GM18870 (cell line): Measurements from ENCODE around the gene HMX1.

ENCODE experiments used
- ATAC-seq: cut with Tn5 transposase; IDR thresholded peaks from one replicate; pipeline ENCODE4 v1.9.1; 2021; ENCODE audit warnings: moderate library complexity; ENCODE audit not compliant: unreplicated experiment

Gene HMX1

GRCh38 chr4:8893227-8893623, 21.6 kb upstream of the HMX1 start:
- ATAC-seq, result no peak

GRCh38 chr4:8892556-8893226, 21.1 kb upstream of the HMX1 start:
- ATAC-seq, result no peak

GRCh38 chr4:8891646-8892555, 20.3 kb upstream of the HMX1 start:
- no peak for ATAC-seq

GRCh38 chr4:8891255-8891645, 19.6 kb upstream of the HMX1 start:
- no peak for ATAC-seq

- ATAC-seq, result no peak
Measured at GRCh38 chr4:8888856-8889255, 17.2 kb upstream of the HMX1 start.

GRCh38 chr4:8886612-8887406, 15.2 kb upstream of the HMX1 start:
- ATAC-seq, result no peak

GRCh38 chr4:8882239-8882638, 10.6 kb upstream of the HMX1 start:
- ATAC-seq, result no peak

- ATAC-seq, result no peak
Measured at GRCh38 chr4:8880851-8881250, 9.2 kb upstream of the HMX1 start.

- ATAC-seq, result no peak
Measured at GRCh38 chr4:8879574-8879973, 7.9 kb upstream of the HMX1 start.

- ATAC-seq, result no peak
Measured at GRCh38 chr4:8878421-8878820, 6.8 kb upstream of the HMX1 start.

- no peak for ATAC-seq
Measured at GRCh38 chr4:8877780-8878040, 6.1 kb upstream of the HMX1 start.

- no peak for ATAC-seq
Measured at GRCh38 chr4:8876982-8877779, 5.5 kb upstream of the HMX1 start.

- no peak for ATAC-seq
Measured at GRCh38 chr4:8874896-8875680, 3.4 kb upstream of the HMX1 start.

- ATAC-seq, result no peak
Measured at GRCh38 chr4:8874003-8874895, 2.6 kb upstream of the HMX1 start.

GRCh38 chr4:8872402-8873291, 1.0 kb upstream of the HMX1 start:
- no peak for ATAC-seq

- ATAC-seq, result no peak
Measured at GRCh38 chr4:8870647-8871416, 807 bp downstream of the HMX1 start.

- ATAC-seq, result no peak
Measured at GRCh38 chr4:8869898-8870646, 1.6 kb downstream of the HMX1 start.
